Measurements from ENCODE around the gene BHLHE40. TPM values are rescaled to one million over a fixed set of nuclear protein-coding genes. Genes with fewer than 3 reads are reported as not detected.

The BHLHE40 gene
- polyA plus RNA-seq, 3 donors = 39.0 to 138 (median 80.4) TPM

GRCh38 chr3:4993276-4994143 lies 14.3 kb downstream of the BHLHE40 start:
- no peak overlapping the region for H3K27ac ChIP-seq (ENCODE audit: low read depth, low read length)
- WGBS, 3 donors = 89 to 91% (median 90%) methylated on average over 4 of the region's 4 CpGs

GRCh38 chr3:4994144-4994730 lies 15.0 kb downstream of the BHLHE40 start:
- H3K27ac ChIP-seq (ENCODE audit: low read depth, low read length) = no peak overlapping the region

- WGBS, 3 donors = 67 to 80% (median 71%) methylated on average over 11 of the region's 11 CpGs
Measured at GRCh38 chr3:4994823-4995499, 15.7 kb downstream of the BHLHE40 start.

GRCh38 chr3:4995500-4996053 lies 16.3 kb downstream of the BHLHE40 start:
- WGBS, 3 donors = 85 to 90% (median 87%) methylated on average over 9 of the region's 9 CpGs
- H3K27ac ChIP-seq (ENCODE audit: low read depth, low read length) = no peak overlapping the region

More at GRCh38 chr3:4994823-4995499, 15.7 kb downstream of the BHLHE40 start:
- H3K27ac ChIP-seq (ENCODE audit: low read depth, low read length) = no peak overlapping the region

GRCh38 chr3:4996223-4996765 lies 17.1 kb downstream of the BHLHE40 start:
- WGBS, 3 donors = 86 to 92% (median 86%) methylated on average over 8 of the region's 8 CpGs

GRCh38 chr3:4996771-4997291 lies 17.6 kb downstream of the BHLHE40 start:
- 79 to 89% (median 88%) methylated on average over 11 of the region's 11 CpGs for WGBS, 3 donors
- H3K27ac ChIP-seq (ENCODE audit: low read depth, low read length) = no peak overlapping the region

More at GRCh38 chr3:4996223-4996765, 17.1 kb downstream of the BHLHE40 start:
- no peak overlapping the region for H3K27ac ChIP-seq (ENCODE audit: low read depth, low read length)

- WGBS, 3 donors = 81 to 87% (median 86%) methylated on average over 7 of the region's 7 CpGs
- H3K27ac ChIP-seq (ENCODE audit: low read depth, low read length) = no peak overlapping the region
Measured at GRCh38 chr3:4997946-4998345, 18.7 kb downstream of the BHLHE40 start.

GRCh38 chr3:4999531-5000184 lies 20.4 kb downstream of the BHLHE40 start:
- no peak overlapping the region for H3K27ac ChIP-seq (ENCODE audit: low read depth, low read length)
- WGBS, 3 donors = 66 to 74% (median 74%) methylated on average over 6 of the region's 6 CpGs

GRCh38 chr3:5001135-5001534 lies 21.9 kb downstream of the BHLHE40 start:
- WGBS, 3 donors = 92 to 96% (median 96%) methylated on average over 4 of the region's 4 CpGs
- H3K27ac ChIP-seq (ENCODE audit: low read depth, low read length) = no peak overlapping the region

- 64 to 81% (median 65%) methylated on average over 1 of the region's 1 CpG for WGBS, 3 donors
- H3K27ac ChIP-seq (ENCODE audit: low read depth, low read length) = no peak overlapping the region
Measured at GRCh38 chr3:5001805-5002173, 22.6 kb downstream of the BHLHE40 start.

- no peak overlapping the region for H3K27ac ChIP-seq (ENCODE audit: low read depth, low read length)
- 58 to 72% (median 58%) methylated on average over 16 of the region's 16 CpGs for WGBS, 3 donors
Measured at GRCh38 chr3:5002174-5002870, 23.1 kb downstream of the BHLHE40 start.

- H3K27ac ChIP-seq (ENCODE audit: low read depth, low read length) = no peak overlapping the region
- 87 to 91% (median 87%) methylated on average over 6 of the region's 6 CpGs for WGBS, 3 donors
Measured at GRCh38 chr3:5002871-5003247, 23.6 kb downstream of the BHLHE40 start.

- WGBS, 3 donors = 90 to 97% (median 93%) methylated on average over 12 of the region's 12 CpGs
Measured at GRCh38 chr3:5004319-5005152, 25.3 kb downstream of the BHLHE40 start.

GRCh38 chr3:5005367-5005766 lies 26.1 kb downstream of the BHLHE40 start:
- no peak overlapping the region for H3K27ac ChIP-seq (ENCODE audit: low read depth, low read length)

More at GRCh38 chr3:5004319-5005152, 25.3 kb downstream of the BHLHE40 start:
- no peak overlapping the region for H3K27ac ChIP-seq (ENCODE audit: low read depth, low read length)

GRCh38 chr3:5006755-5007202 lies 27.5 kb downstream of the BHLHE40 start:
- 49 to 71% (median 57%) methylated on average over 9 of the region's 9 CpGs for WGBS, 3 donors
- no peak overlapping the region for H3K27ac ChIP-seq (ENCODE audit: low read depth, low read length)

More at GRCh38 chr3:5005367-5005766, 26.1 kb downstream of the BHLHE40 start:
- 60 to 69% (median 69%) methylated on average over 4 of the region's 4 CpGs for WGBS, 3 donors

GRCh38 chr3:5007873-5008272 lies 28.6 kb downstream of the BHLHE40 start:
- no peak overlapping the region for H3K27ac ChIP-seq (ENCODE audit: low read depth, low read length)
- WGBS, 3 donors = 85 to 86% (median 85%) methylated on average over 6 of the region's 6 CpGs

Data from adipose tissue (tissue), 3 donors.